Fibroblast of mammary gland (primary cell): Measurements from ENCODE around the gene ABCC10.
A peak's percentile ranks its signal among the peaks of the same experiment; 100 is the strongest.
"Not testable (repeated sequence)": the region's sequence is repeated elsewhere in the genome, so short reads cannot be mapped to it uniquely, and the experiment has no call there.

Experiments
- DNase-seq: peaks from one replicate; pipeline ENCODE4 v3.0.0-alpha.2; 2010; ENCODE audit warnings: low read depth
- H3K4me3 ChIP-seq: 2 replicates; pipeline ENCODE4 v1.5.1; 2011; ENCODE audit warnings: low read depth, mild to moderate bottlenecking, low read length, moderate library complexity; ENCODE audit not compliant: control insufficient read depth
- CTCF ChIP-seq: conservative IDR thresholded peaks from 2 replicates; pipeline ENCODE4 v1.5.1; 2011; ENCODE audit warnings: low read depth, low read length, inconsistent platforms; ENCODE audit not compliant: control insufficient read depth, insufficient read depth

The ABCC10 gene

GRCh38 chr6:43454290-43454695 lies 27.0 kb downstream of the ABCC10 start:
- DNase-seq: no peak
- TF ChIP-seq CTCF: peak; percentile 84
- H3K4me3 ChIP-seq: peak overlapping the region; percentile 44

GRCh38 chr6:43454696-43455530 lies 27.6 kb downstream of the ABCC10 start:
- peak; percentile 81 for DNase-seq
- no peak for TF ChIP-seq CTCF
- H3K4me3 ChIP-seq: peak overlapping the region; percentile 44

- no peak for TF ChIP-seq CTCF
- DNase-seq: peak; percentile 18
- peak within 1 kb of the TSS; percentile 44 for H3K4me3 ChIP-seq
Observed at GRCh38 chr6:43455531-43456428, 28.4 kb downstream of the ABCC10 start, which contains the start of gene DLK2. DLK2 (minus strand) TSS chr6:43455548; CDS start chr6:43454825, 723 bp downstream.

DNA sequence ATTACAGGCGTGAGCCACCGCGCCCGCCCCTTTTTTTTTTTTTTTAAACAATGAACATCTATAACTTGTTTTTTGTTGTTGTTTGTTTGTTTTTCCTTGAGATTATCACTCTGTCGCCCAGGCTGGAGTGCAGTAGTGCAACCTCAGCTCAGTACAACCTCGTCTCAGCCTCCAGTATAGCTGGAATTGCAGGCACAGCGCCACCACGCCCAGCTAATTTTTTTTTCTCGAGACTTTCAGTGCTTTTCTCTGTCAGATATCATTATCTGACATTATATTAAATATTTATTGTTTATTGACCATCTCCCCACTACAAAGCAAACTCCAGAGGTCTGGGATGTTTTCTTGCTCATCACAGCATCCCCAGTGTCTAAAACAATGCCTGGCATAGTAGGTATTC lies 30.3 kb downstream of the ABCC10 start:
- no peak overlapping the region for H3K4me3 ChIP-seq
- DNase-seq: no peak
- TF ChIP-seq CTCF: no peak

- not testable (repeated sequence) for H3K4me3 ChIP-seq, DNase-seq
Observed at GRCh38 chr6:43458154-43458553, 30.8 kb downstream of the ABCC10 start.

DNA sequence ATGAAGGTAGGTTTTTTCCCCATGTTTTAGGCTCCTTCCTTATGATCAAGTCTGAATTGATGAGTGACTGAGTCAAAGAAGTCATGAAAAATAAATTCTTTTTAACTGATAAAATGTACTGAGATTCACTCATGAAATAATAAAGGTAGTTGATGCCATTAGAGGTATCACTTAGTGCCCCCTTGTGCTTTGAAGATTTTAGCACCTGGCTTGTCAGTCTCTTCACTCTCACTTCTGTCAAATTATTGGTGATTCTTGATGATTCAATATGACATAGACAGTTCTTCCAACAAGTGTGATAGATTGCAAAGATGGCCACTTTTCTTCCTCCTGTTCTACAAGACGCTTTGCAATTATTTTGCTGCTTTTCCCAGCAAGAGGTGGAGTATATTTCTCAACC lies 32.2 kb downstream of the ABCC10 start:
- no peak for TF ChIP-seq CTCF
- H3K4me3 ChIP-seq: no peak overlapping the region
- no peak for DNase-seq

GRCh38 chr6:43460032-43460431 lies 32.7 kb downstream of the ABCC10 start:
- no peak overlapping the region for H3K4me3 ChIP-seq
- TF ChIP-seq CTCF: no peak
- no peak for DNase-seq
